Measurements from ENCODE around the gene CPNE5.

DNA sequence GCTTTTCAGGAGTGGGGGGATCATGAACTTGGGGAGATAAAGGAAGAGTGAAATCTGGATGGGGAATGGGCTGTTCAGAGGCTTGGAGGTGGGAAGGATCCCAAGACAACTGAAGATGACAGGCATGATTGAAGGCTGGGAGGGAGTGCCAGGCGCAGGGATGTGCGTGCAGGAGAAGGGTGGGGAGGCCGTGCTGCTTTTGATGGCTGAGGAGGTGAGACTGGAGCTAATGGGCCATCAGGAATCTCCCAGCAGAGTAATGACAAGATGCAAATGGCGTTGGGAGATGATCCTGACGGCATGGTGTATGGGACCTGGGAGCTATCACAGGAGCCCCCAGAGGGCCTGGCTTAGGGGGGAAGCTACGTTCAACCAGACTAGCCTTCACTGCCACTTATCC is 1.6 kb downstream of the CPNE5 start:
- TF ChIP-seq POLR2AphosphoS5 (IDR thresholded peaks at IDR 0.05) (no peak), POLR2A (IDR thresholded peaks at IDR 0.05) (no peak)

All from prostate gland (tissue), 1 donor.